ENCODE results near the gene KLHL5.

DNA sequence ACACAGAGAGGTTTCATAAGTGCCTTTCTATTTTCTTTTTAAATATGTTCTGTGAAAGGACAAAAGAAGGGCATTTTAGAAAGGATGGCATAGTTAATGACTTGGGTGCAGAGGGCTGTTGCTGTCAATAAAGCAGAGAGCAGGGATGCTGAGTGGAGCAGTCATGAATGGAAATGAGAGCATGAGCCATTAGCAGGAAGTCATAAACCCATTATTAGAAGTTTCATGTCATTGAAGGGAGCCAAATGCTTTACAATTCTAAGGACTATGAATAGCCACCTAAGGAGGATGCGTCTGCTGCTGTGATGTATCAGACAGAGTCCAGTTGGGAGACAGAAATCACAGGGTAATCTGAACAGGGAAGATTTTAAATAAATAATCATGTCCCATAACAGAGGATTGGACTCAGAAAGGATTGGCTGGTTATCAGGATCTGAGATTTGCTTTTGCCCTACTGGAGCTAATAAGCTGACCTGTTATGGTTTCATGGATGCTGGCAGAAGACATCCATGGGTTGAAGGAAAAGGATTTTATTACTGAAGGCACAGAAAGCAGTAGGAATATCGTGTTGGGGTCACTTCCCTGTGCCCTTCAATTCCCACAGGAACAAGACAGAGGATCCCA is 72.8 kb downstream of the KLHL5 start:
- TF ChIP-seq, protein P1, sequence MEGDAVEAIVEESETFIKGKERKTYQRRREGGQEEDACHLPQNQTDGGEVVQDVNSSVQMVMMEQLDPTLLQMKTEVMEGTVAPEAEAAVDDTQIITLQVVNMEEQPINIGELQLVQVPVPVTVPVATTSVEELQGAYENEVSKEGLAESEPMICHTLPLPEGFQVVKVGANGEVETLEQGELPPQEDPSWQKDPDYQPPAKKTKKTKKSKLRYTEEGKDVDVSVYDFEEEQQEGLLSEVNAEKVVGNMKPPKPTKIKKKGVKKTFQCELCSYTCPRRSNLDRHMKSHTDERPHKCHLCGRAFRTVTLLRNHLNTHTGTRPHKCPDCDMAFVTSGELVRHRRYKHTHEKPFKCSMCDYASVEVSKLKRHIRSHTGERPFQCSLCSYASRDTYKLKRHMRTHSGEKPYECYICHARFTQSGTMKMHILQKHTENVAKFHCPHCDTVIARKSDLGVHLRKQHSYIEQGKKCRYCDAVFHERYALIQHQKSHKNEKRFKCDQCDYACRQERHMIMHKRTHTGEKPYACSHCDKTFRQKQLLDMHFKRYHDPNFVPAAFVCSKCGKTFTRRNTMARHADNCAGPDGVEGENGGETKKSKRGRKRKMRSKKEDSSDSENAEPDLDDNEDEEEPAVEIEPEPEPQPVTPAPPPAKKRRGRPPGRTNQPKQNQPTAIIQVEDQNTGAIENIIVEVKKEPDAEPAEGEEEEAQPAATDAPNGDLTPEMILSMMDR (IDR thresholded peaks at IDR 0.05; ENCODE audit: low read depth, low read length): no peak
- no peak for TF ChIP-seq POLR2A (IDR thresholded peaks at IDR 0.05; ENCODE audit: extremely low read depth, insufficient read length)
